Measurements from ENCODE around the gene ZNF570. TPM values are rescaled to one million over a fixed set of nuclear protein-coding genes. Genes with fewer than 3 reads are reported as not detected.

The ZNF570 gene
- total RNA-seq, 2 donors from 2014 or later, result 6.2 to 6.8 TPM

DNA sequence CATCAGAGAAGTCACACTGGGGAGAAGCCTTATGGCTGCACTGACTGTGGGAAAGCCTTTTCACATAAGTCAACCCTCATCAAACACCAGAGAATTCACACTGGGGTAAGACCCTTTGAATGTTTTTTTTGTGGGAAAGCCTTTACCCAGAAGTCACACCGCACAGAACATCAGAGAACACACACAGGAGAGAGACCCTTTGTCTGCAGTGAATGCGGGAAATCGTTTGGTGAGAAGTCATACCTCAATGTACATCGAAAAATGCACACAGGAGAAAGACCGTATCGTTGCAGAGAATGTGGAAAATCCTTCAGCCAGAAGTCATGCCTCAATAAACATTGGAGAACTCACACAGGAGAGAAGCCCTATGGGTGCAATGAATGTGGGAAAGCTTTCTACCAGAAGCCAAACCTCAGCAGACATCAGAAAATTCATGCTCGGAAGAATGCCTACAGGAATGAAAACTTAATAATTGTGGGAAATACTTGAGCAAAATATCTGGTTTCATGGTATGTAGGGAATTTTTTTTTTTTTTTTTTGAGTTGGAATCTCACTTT lies 68.3 kb downstream of the ZNF570 start:
- intact Hi-C loops (cut with DNase I), result no loop called here
- no peak for DNase-seq (ENCODE audit: low spot score)

Other genes starting within 250 kb of the ZNF570 start
- gene ZNF527, start 98.3 kb upstream of the ZNF570 start, total RNA-seq, result 1 to 10 TPM; 4.2 to 6.7 TPM
- 1 to 10 TPM; 5.9 to 8.2 TPM for gene ZNF569, start 1.9 kb upstream of the ZNF570 start, total RNA-seq
- 1 to 10 TPM; 6.0 to 7.4 TPM for gene ZNF793, start 37.6 kb downstream of the ZNF570 start, total RNA-seq
- gene ZNF571, start 125.4 kb downstream of the ZNF570 start, total RNA-seq, result 1 to 10 TPM; 4.6 to 6.3 TPM
- 1 to 10 TPM; 2.1 to 4.6 TPM for gene ZNF540, start 125.5 kb downstream of the ZNF570 start, total RNA-seq
- gene ZFP30, start 186.1 kb downstream of the ZNF570 start, total RNA-seq, result 10 to 100 TPM; 10.5 to 12.1 TPM

Data from posterior vena cava (tissue), 2 donors.